HEK293T (cell line): Measurements from ENCODE around the gene RPAP2.
"Not testable (repeated sequence)": the region's sequence is repeated elsewhere in the genome, so short reads cannot be mapped to it uniquely, and the experiment has no call there.

ENCODE experiments used
- BHLHE40 ChIP-seq: fragments of 450-650 bp; IDR thresholded peaks from 2 replicates; pipeline ENCODE4 v1.6.1; 2016; ENCODE audit warnings: mild to moderate bottlenecking, moderate library complexity, borderline replicate concordance
- FOXK2 ChIP-seq: fragments of 450-650 bp; IDR thresholded peaks from 2 replicates; pipeline ENCODE4 v1.6.1; 2016; ENCODE audit warnings: mild to moderate bottlenecking
- TARDBP ChIP-seq: fragments of 450-650 bp; IDR thresholded peaks from 2 replicates; pipeline ENCODE4 v1.6.1; 2016
- TF ChIP-seq, protein P1 (sequence below): fragments of 450-650 bp; IDR thresholded peaks from 2 replicates; pipeline ENCODE4 v1.6.1; 2016

DNA sequence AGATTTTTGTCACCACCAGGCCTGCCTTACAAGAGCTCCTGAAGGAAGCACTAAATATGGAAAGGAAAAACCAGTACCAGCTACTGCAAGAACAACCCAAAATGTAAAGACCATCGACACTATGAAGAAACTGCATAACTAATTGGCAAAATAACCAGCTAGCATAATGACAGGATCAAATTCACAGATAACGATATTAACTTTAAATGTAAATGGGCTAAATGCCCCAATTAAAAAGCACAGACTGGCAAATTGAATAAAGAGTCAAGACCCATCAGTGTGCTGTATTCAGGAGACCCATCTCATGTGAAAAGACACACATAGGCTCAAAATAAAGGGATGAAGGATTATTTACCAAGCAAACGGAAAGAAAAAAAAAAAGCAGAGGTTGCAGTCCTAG lies 44.1 kb upstream of the RPAP2 start:
- not testable (repeated sequence) for TF ChIP-seq FOXK2, BHLHE40, TARDBP
- TF ChIP-seq, protein P1, sequence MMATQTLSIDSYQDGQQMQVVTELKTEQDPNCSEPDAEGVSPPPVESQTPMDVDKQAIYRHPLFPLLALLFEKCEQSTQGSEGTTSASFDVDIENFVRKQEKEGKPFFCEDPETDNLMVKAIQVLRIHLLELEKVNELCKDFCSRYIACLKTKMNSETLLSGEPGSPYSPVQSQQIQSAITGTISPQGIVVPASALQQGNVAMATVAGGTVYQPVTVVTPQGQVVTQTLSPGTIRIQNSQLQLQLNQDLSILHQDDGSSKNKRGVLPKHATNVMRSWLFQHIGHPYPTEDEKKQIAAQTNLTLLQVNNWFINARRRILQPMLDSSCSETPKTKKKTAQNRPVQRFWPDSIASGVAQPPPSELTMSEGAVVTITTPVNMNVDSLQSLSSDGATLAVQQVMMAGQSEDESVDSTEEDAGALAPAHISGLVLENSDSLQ = not testable (repeated sequence)
